ENCODE measurements around the gene DDX20. TPM values are rescaled to one million over a fixed set of nuclear protein-coding genes. Genes with fewer than 3 reads are reported as not detected.

DDX20 gene
- total RNA-seq, 1 experiment from 2014 or later, result 22.2 TPM

DNA sequence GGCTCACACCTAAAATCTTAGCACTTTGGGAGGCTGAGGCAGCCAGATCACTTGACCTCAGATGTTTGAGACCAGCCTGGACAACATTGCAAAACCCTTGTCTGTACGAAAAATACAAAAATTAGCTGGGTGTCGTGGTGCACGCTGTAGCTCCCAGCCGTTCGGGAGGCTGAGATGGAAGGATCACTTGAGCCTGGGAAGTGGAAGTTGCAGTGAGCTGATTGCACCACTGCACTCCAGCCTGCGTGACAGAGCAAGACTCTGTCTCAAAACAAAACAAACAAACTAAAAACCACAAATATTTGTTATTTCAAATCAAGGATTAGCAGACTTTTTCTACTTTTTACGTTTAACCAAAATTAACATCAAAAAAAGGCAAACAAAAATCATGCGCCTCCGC lies 47.8 kb upstream of the DDX20 start:
- ChIA-PET CTCF (interaction anchor here (0.6 kb wide), 1 partner anchor 350 kb away, joined by 4 read pairs; no protein-coding TSS in a partner anchor), POLR2A (ENCODE audit: unreplicated experiment) (no interaction called here)
- Histone ChIP-seq H4K20me1 (ENCODE audit: low read length) (no peaks in the 10 kb centered on the region), H3K27ac (ENCODE audit: low read length) (no peak overlapping the region), H3K79me2 (ENCODE audit: low read length) (no peaks in the 10 kb centered on the region), H2AFZ (ENCODE audit: low read length) (no peak overlapping the region), H3F3A (ENCODE audit: low read length, unreplicated experiment) (no peaks in the 10 kb centered on the region), H3K9me3 (ENCODE audit: low read length) (no peaks in the 10 kb centered on the region), H3K4me3 (ENCODE audit: low read length) (no peak overlapping the region), H3K4me1 (ENCODE audit: insufficient read depth, low read length) (peaks cover 16% of the 10 kb centered on the region), H3K9ac (ENCODE audit: low read length) (no peak overlapping the region), H3K4me2 (ENCODE audit: low read length) (no peak overlapping the region), H3K9me2 (replicated peaks; ENCODE audit: low read length) (no peaks in the 10 kb centered on the region), H3K36me3 (ENCODE audit: low read depth, low read length) (0 out of 2 replicates have a peak, but pooled peaks cover 3% of the 10 kb centered on the region), H3K27me3 (ENCODE audit: low read length) (no peaks in the 10 kb centered on the region)
- TF ChIP-seq, protein P1, sequence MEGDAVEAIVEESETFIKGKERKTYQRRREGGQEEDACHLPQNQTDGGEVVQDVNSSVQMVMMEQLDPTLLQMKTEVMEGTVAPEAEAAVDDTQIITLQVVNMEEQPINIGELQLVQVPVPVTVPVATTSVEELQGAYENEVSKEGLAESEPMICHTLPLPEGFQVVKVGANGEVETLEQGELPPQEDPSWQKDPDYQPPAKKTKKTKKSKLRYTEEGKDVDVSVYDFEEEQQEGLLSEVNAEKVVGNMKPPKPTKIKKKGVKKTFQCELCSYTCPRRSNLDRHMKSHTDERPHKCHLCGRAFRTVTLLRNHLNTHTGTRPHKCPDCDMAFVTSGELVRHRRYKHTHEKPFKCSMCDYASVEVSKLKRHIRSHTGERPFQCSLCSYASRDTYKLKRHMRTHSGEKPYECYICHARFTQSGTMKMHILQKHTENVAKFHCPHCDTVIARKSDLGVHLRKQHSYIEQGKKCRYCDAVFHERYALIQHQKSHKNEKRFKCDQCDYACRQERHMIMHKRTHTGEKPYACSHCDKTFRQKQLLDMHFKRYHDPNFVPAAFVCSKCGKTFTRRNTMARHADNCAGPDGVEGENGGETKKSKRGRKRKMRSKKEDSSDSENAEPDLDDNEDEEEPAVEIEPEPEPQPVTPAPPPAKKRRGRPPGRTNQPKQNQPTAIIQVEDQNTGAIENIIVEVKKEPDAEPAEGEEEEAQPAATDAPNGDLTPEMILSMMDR (conservative IDR thresholded peaks at IDR 0.05; ENCODE audit: low read depth, low read length), result no peak
- TF ChIP-seq EZH2 (IDR thresholded peaks at IDR 0.05; ENCODE audit: low read length, unreplicated experiment) (no peak), EZH2phosphoT487 (IDR thresholded peaks at IDR 0.05; ENCODE audit: borderline replicate concordance, low read length) (no peak)
- no TSS peak for BruUV-seq (replicated peaks)
- DNase-seq (no peak), ATAC-seq (no peak)
- intact Hi-C loops (cut with micrococcal nuclease), result no loop called here

DNA sequence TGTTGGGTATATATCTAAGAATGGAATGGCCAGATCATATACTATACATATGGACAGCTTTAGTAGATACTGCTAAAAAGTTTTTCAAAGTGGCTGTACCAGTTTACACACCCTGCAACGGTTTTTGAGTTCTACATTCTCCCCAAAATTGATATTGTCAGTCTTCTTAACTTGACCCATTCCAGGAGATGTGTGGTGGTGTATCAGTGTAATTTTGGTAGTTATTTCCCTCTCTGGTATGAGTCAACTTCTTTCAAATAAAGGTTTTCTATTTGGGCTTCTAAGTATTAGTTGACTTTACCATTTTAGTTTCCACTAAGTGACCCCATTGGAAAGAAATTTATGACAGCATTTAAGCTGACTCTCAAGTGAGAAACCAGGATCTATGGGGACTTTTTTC lies 45.7 kb upstream of the DDX20 start:
- Histone ChIP-seq H3K79me2 (ENCODE audit: low read length) (no peaks in the 10 kb centered on the region), H3K4me3 (ENCODE audit: low read length) (no peak overlapping the region), H4K20me1 (ENCODE audit: low read length) (no peaks in the 10 kb centered on the region), H3K27ac (ENCODE audit: low read length) (no peak overlapping the region), H3K9me3 (ENCODE audit: low read length) (no peaks in the 10 kb centered on the region), H3K27me3 (ENCODE audit: low read length) (no peaks in the 10 kb centered on the region), H3F3A (ENCODE audit: low read length, unreplicated experiment) (no peaks in the 10 kb centered on the region), H3K4me2 (ENCODE audit: low read length) (no peak overlapping the region), H3K9ac (ENCODE audit: low read length) (no peak overlapping the region), H3K4me1 (ENCODE audit: insufficient read depth, low read length) (peaks cover 3% of the 10 kb centered on the region), H2AFZ (ENCODE audit: low read length) (no peak overlapping the region), H3K9me2 (replicated peaks; ENCODE audit: low read length) (no peaks in the 10 kb centered on the region), H3K36me3 (ENCODE audit: low read depth, low read length) (0 out of 2 replicates have a peak, but pooled peaks cover 3% of the 10 kb centered on the region)
- intact Hi-C loops (cut with micrococcal nuclease), result no loop called here
- no TSS peak for BruUV-seq (replicated peaks)
- CTCF ChIA-PET, result no interaction called here
- no peak for ATAC-seq
- no peak for DNase-seq
- POLR2A ChIA-PET (ENCODE audit: unreplicated experiment), result no interaction called here
- no peak for TF ChIP-seq EZH2phosphoT487 (IDR thresholded peaks at IDR 0.05; ENCODE audit: borderline replicate concordance, low read length)
- TF ChIP-seq EZH2 (IDR thresholded peaks at IDR 0.05; ENCODE audit: low read length, unreplicated experiment), result no peak
- TF ChIP-seq, protein P1 (conservative IDR thresholded peaks at IDR 0.05; ENCODE audit: low read depth, low read length), result no peak

DNA sequence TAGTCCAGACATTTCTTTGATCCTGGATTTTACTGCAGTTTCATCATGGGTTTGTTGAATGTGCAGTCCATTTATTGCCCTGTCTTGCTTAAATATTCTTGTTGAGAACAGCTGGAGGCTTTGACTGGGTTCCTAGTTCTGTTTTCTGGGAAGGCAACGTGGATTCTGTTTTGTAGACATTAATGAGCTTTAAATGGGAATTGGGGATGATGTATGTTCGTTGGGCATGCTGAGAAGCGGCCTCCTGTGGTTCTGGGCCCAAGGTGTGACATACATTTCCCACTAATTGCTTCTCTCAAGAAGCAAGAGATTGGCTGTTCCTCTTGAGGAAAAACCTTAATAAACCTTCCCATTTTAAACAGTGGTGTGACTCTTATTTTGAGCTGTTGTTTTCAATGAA lies 39.4 kb upstream of the DDX20 start:
- TF ChIP-seq EZH2 (IDR thresholded peaks at IDR 0.05; ENCODE audit: low read length, unreplicated experiment) (no peak), EZH2phosphoT487 (IDR thresholded peaks at IDR 0.05; ENCODE audit: borderline replicate concordance, low read length) (no peak)
- TF ChIP-seq, protein P1 (conservative IDR thresholded peaks at IDR 0.05; ENCODE audit: low read depth, low read length), result no peak
- Histone ChIP-seq H3K9me3 (ENCODE audit: low read length) (no peaks in the 10 kb centered on the region), H3K27ac (ENCODE audit: low read length) (no peak overlapping the region), H4K20me1 (ENCODE audit: low read length) (no peaks in the 10 kb centered on the region), H3K9me2 (replicated peaks; ENCODE audit: low read length) (no peaks in the 10 kb centered on the region), H3K4me1 (ENCODE audit: insufficient read depth, low read length) (peaks cover 5% of the 10 kb centered on the region; the same call in 1 of the 2 replicates), H3K9ac (ENCODE audit: low read length) (no peak overlapping the region), H3K4me3 (ENCODE audit: low read length) (no peak overlapping the region), H2AFZ (ENCODE audit: low read length) (no peak overlapping the region), H3K36me3 (ENCODE audit: low read depth, low read length) (no peaks in the 10 kb centered on the region), H3K27me3 (ENCODE audit: low read length) (no peaks in the 10 kb centered on the region), H3F3A (ENCODE audit: low read length, unreplicated experiment) (no peaks in the 10 kb centered on the region), H3K4me2 (ENCODE audit: low read length) (no peak overlapping the region), H3K79me2 (ENCODE audit: low read length) (no peaks in the 10 kb centered on the region)
- ATAC-seq (no peak), DNase-seq (no peak)
- POLR2A ChIA-PET (ENCODE audit: unreplicated experiment), result interaction anchor here (0.5 kb wide), 1 partner anchor 317 kb away, joined by 3 read pairs; no protein-coding TSS in a partner anchor
- no TSS peak for BruUV-seq (replicated peaks)
- intact Hi-C loops (cut with micrococcal nuclease), result no loop called here
- CTCF ChIA-PET, result interaction anchor here (0.6 kb wide), 1 partner anchor 53 kb away, joined by 4 read pairs; no protein-coding TSS in a partner anchor

All from PC-3 (cell line).